Right lobe of liver (tissue), 4 donors: ENCODE results near the gene HEXB.
A peak's percentile ranks its signal among the peaks of the same experiment; 100 is the strongest.

Source experiments
- POLR2A ChIP-seq: fragments of 450-650 bp; IDR thresholded peaks from one replicate; pipeline ENCODE4 v1.6.1; 2017; ENCODE audit warnings: antibody characterized with exemption, mild to moderate bottlenecking
- TF ChIP-seq, protein P1 (sequence below), 4 donors: fragments of 200-600 bp in 3 of 4; fragments of 450-650 bp in 1 of 4; IDR thresholded peaks; one replicate each; pipeline versions ENCODE4 v1.5.1 to v1.8.0; 2016 to 2022; ENCODE audit warnings: antibody characterized with exemption in 4 of 4, mild to moderate bottlenecking in 2 of 4
- donor health status: DM: no; HTN: no; CAD: no.
- donor health status: DM: no; HTN: no; CAD: no.
- donor health status: DM: no; HTN: yes; CAD: no.

DNA sequence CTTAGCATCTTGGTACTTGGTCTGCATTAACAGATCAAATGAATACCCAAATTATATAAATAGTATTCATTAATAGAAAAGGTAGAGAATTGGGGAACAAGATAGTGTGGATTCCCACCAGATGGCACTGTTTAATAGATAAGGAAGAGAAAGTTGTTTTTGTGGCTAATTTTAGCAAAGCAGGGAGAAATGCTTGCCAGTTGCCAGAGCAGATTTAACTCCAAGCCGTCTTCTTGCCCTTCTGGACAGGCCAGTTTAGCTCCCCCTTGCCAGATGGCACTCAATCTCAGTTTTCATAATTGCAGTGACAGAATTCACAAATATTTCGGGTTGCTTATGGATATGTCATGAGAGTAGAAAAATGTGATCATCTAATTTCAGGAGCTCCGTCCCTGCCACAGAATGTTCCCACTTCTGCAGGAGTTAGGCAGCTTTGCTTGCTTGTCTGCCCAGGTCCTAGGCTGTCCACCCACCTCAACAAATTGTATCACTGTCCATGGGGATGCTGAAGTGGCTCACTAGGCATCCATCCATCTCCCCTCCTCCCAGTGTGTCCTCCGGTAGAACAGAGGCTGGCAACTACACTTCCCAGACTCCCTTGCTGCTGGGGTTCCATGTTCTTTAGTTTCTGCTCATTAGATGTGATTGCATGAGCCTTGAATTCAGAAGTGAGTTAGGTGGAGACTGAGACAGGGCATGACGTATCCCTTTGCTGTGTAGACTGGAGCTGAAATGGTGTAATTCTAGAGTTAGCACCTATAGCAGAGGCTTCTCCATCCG lies 11.8 kb upstream of the HEXB start:
- TF ChIP-seq, protein P1, sequence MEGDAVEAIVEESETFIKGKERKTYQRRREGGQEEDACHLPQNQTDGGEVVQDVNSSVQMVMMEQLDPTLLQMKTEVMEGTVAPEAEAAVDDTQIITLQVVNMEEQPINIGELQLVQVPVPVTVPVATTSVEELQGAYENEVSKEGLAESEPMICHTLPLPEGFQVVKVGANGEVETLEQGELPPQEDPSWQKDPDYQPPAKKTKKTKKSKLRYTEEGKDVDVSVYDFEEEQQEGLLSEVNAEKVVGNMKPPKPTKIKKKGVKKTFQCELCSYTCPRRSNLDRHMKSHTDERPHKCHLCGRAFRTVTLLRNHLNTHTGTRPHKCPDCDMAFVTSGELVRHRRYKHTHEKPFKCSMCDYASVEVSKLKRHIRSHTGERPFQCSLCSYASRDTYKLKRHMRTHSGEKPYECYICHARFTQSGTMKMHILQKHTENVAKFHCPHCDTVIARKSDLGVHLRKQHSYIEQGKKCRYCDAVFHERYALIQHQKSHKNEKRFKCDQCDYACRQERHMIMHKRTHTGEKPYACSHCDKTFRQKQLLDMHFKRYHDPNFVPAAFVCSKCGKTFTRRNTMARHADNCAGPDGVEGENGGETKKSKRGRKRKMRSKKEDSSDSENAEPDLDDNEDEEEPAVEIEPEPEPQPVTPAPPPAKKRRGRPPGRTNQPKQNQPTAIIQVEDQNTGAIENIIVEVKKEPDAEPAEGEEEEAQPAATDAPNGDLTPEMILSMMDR (IDR thresholded peaks at IDR 0.05), result peak; percentile 52 to 60 (median 58)
- TF ChIP-seq POLR2A, result no peak
